ENCODE data around the gene ST8SIA1.

- TF ChIP-seq, protein P1, sequence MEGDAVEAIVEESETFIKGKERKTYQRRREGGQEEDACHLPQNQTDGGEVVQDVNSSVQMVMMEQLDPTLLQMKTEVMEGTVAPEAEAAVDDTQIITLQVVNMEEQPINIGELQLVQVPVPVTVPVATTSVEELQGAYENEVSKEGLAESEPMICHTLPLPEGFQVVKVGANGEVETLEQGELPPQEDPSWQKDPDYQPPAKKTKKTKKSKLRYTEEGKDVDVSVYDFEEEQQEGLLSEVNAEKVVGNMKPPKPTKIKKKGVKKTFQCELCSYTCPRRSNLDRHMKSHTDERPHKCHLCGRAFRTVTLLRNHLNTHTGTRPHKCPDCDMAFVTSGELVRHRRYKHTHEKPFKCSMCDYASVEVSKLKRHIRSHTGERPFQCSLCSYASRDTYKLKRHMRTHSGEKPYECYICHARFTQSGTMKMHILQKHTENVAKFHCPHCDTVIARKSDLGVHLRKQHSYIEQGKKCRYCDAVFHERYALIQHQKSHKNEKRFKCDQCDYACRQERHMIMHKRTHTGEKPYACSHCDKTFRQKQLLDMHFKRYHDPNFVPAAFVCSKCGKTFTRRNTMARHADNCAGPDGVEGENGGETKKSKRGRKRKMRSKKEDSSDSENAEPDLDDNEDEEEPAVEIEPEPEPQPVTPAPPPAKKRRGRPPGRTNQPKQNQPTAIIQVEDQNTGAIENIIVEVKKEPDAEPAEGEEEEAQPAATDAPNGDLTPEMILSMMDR (IDR thresholded peaks at IDR 0.05; ENCODE audit: poor library complexity, severe bottlenecking): no peak
- no peak for TF ChIP-seq POLR2AphosphoS5 (IDR thresholded peaks at IDR 0.05)
Observed at GRCh38 chr12:22190969-22191368, 143.5 kb downstream of the ST8SIA1 start.

Measured in neural cell (in vitro differentiated cells).